ENCODE results near the gene ACY1. TPM values are rescaled to one million over a fixed set of nuclear protein-coding genes. Genes with fewer than 3 reads are reported as not detected.

ACY1 gene
- total RNA-seq, 1 donor from 2014 or later, result 14.6 TPM

- H3K4me1 ChIP-seq (ENCODE audit: control insufficient read depth in 3 of 3, insufficient read depth in 3 of 3, low read length in 3 of 3), result peaks cover 18 to 22% (median 18%) of the 10 kb centered on the region in 3 donors
- H3K9me3 ChIP-seq (ENCODE audit: control insufficient read depth in 3 of 3, low read length in 3 of 3), result no peaks in the 10 kb centered on the region
- H3K9ac ChIP-seq (ENCODE audit: low read depth in 1 of 3, low read length in 3 of 3), result no peak overlapping the region
- H3K27me3 ChIP-seq (ENCODE audit: control insufficient read depth in 3 of 3, insufficient read depth in 3 of 3, low read length in 3 of 3), result no peaks in the 10 kb centered on the region
- H3K4me3 ChIP-seq (ENCODE audit: low read length in 3 of 3), result no peak overlapping the region
- peaks cover 27 to 31% (median 31%) of the 10 kb centered on the region in 3 donors for H3K36me3 ChIP-seq (ENCODE audit: control insufficient read depth in 3 of 3, insufficient read depth in 3 of 3, low read length in 3 of 3)
- H3K27ac ChIP-seq (ENCODE audit: low read depth, low read length), result no peak overlapping the region
Measured at GRCh38 chr3:51945926-51946705, 37.2 kb upstream of the ACY1 start.

- H3K9ac ChIP-seq (ENCODE audit: low read depth in 1 of 3, low read length in 3 of 3), result no peak overlapping the region
- H3K27me3 ChIP-seq (ENCODE audit: control insufficient read depth in 3 of 3, insufficient read depth in 3 of 3, low read length in 3 of 3), result no peaks in the 10 kb centered on the region
- peaks cover 27 to 31% (median 31%) of the 10 kb centered on the region in 3 donors for H3K36me3 ChIP-seq (ENCODE audit: control insufficient read depth in 3 of 3, insufficient read depth in 3 of 3, low read length in 3 of 3)
- H3K9me3 ChIP-seq (ENCODE audit: control insufficient read depth in 3 of 3, low read length in 3 of 3), result no peaks in the 10 kb centered on the region
- no peak overlapping the region for H3K4me3 ChIP-seq (ENCODE audit: low read length in 3 of 3)
- H3K4me1 ChIP-seq (ENCODE audit: control insufficient read depth in 3 of 3, insufficient read depth in 3 of 3, low read length in 3 of 3), result peaks cover 13 to 16% (median 15%) of the 10 kb centered on the region in 3 donors
- no peak overlapping the region for H3K27ac ChIP-seq (ENCODE audit: low read depth, low read length)
Measured at GRCh38 chr3:51946796-51947195, 36.5 kb upstream of the ACY1 start.

GRCh38 chr3:51947215-51947900 lies 36.0 kb upstream of the ACY1 start:
- Histone ChIP-seq H3K4me3 (ENCODE audit: low read length in 3 of 3) (no peak overlapping the region), H3K9ac (ENCODE audit: low read depth in 1 of 3, low read length in 3 of 3) (no peak overlapping the region), H3K36me3 (ENCODE audit: control insufficient read depth in 3 of 3, insufficient read depth in 3 of 3, low read length in 3 of 3) (peaks cover 27 to 31% (median 31%) of the 10 kb centered on the region in 3 donors), H3K27me3 (ENCODE audit: control insufficient read depth in 3 of 3, insufficient read depth in 3 of 3, low read length in 3 of 3) (no peaks in the 10 kb centered on the region), H3K9me3 (ENCODE audit: control insufficient read depth in 3 of 3, low read length in 3 of 3) (no peaks in the 10 kb centered on the region), H3K27ac (ENCODE audit: low read depth, low read length) (no peak overlapping the region), H3K4me1 (ENCODE audit: control insufficient read depth in 3 of 3, insufficient read depth in 3 of 3, low read length in 3 of 3) (peaks cover 11 to 13% (median 13%) of the 10 kb centered on the region in 3 donors)

- no peak overlapping the region for H3K4me3 ChIP-seq (ENCODE audit: low read length in 3 of 3)
- H3K36me3 ChIP-seq (ENCODE audit: control insufficient read depth in 3 of 3, insufficient read depth in 3 of 3, low read length in 3 of 3), result peaks cover 27 to 31% (median 31%) of the 10 kb centered on the region in 3 donors
- H3K9me3 ChIP-seq (ENCODE audit: control insufficient read depth in 3 of 3, low read length in 3 of 3), result no peaks in the 10 kb centered on the region
- no peaks in the 10 kb centered on the region for H3K27me3 ChIP-seq (ENCODE audit: control insufficient read depth in 3 of 3, insufficient read depth in 3 of 3, low read length in 3 of 3)
- H3K4me1 ChIP-seq (ENCODE audit: control insufficient read depth in 3 of 3, insufficient read depth in 3 of 3, low read length in 3 of 3), result peaks cover 4 to 5% (median 5%) of the 10 kb centered on the region in 3 donors
- H3K27ac ChIP-seq (ENCODE audit: low read depth, low read length), result no peak overlapping the region
- H3K9ac ChIP-seq (ENCODE audit: low read depth in 1 of 3, low read length in 3 of 3), result no peak overlapping the region
Measured at GRCh38 chr3:51948016-51948580, 35.2 kb upstream of the ACY1 start.

GRCh38 chr3:51949121-51949520 lies 34.2 kb upstream of the ACY1 start:
- H3K9ac ChIP-seq (ENCODE audit: low read depth in 1 of 3, low read length in 3 of 3), result no peak overlapping the region
- H3K27me3 ChIP-seq (ENCODE audit: control insufficient read depth in 3 of 3, insufficient read depth in 3 of 3, low read length in 3 of 3), result no peaks in the 10 kb centered on the region
- no peaks in the 10 kb centered on the region for H3K9me3 ChIP-seq (ENCODE audit: control insufficient read depth in 3 of 3, low read length in 3 of 3)
- H3K4me3 ChIP-seq (ENCODE audit: low read length in 3 of 3), result no peak overlapping the region
- no peak overlapping the region for H3K27ac ChIP-seq (ENCODE audit: low read depth, low read length)
- no peaks in the 10 kb centered on the region for H3K4me1 ChIP-seq (ENCODE audit: control insufficient read depth in 3 of 3, insufficient read depth in 3 of 3, low read length in 3 of 3)
- peaks cover 25 to 31% (median 28%) of the 10 kb centered on the region in 3 donors for H3K36me3 ChIP-seq (ENCODE audit: control insufficient read depth in 3 of 3, insufficient read depth in 3 of 3, low read length in 3 of 3)

- no peak overlapping the region for H3K27ac ChIP-seq (ENCODE audit: low read depth, low read length)
- no peak overlapping the region for H3K4me3 ChIP-seq (ENCODE audit: low read length in 3 of 3)
- H3K9ac ChIP-seq (ENCODE audit: low read depth in 1 of 3, low read length in 3 of 3), result no peak overlapping the region
- no peaks in the 10 kb centered on the region for H3K27me3 ChIP-seq (ENCODE audit: control insufficient read depth in 3 of 3, insufficient read depth in 3 of 3, low read length in 3 of 3)
- no peaks in the 10 kb centered on the region for H3K9me3 ChIP-seq (ENCODE audit: control insufficient read depth in 3 of 3, low read length in 3 of 3)
- H3K4me1 ChIP-seq (ENCODE audit: control insufficient read depth in 3 of 3, insufficient read depth in 3 of 3, low read length in 3 of 3), result peaks cover 7 to 9% (median 9%) of the 10 kb centered on the region in 3 donors
- peaks cover 13 to 24% (median 16%) of the 10 kb centered on the region in 3 donors for H3K36me3 ChIP-seq (ENCODE audit: control insufficient read depth in 3 of 3, insufficient read depth in 3 of 3, low read length in 3 of 3)
Measured at GRCh38 chr3:51950899-51951298, 32.4 kb upstream of the ACY1 start.

GRCh38 chr3:51953445-51953844 lies 29.9 kb upstream of the ACY1 start:
- Histone ChIP-seq H3K4me3 (ENCODE audit: low read length in 3 of 3) (no peak overlapping the region), H3K36me3 (ENCODE audit: control insufficient read depth in 3 of 3, insufficient read depth in 3 of 3, low read length in 3 of 3) (peaks cover 10 to 18% (median 14%) of the 10 kb centered on the region in 3 donors), H3K27me3 (ENCODE audit: control insufficient read depth in 3 of 3, insufficient read depth in 3 of 3, low read length in 3 of 3) (no peaks in the 10 kb centered on the region), H3K4me1 (ENCODE audit: control insufficient read depth in 3 of 3, insufficient read depth in 3 of 3, low read length in 3 of 3) (peaks cover 11 to 19% (median 17%) of the 10 kb centered on the region in 3 donors), H3K9ac (ENCODE audit: low read depth in 1 of 3, low read length in 3 of 3) (no peak overlapping the region), H3K27ac (ENCODE audit: low read depth, low read length) (no peak overlapping the region), H3K9me3 (ENCODE audit: control insufficient read depth in 3 of 3, low read length in 3 of 3) (no peaks in the 10 kb centered on the region)

GRCh38 chr3:51954105-51954504 lies 29.2 kb upstream of the ACY1 start:
- Histone ChIP-seq H3K4me1 (ENCODE audit: control insufficient read depth in 3 of 3, insufficient read depth in 3 of 3, low read length in 3 of 3) (peaks cover 11 to 19% (median 17%) of the 10 kb centered on the region in 3 donors), H3K9ac (ENCODE audit: low read depth in 1 of 3, low read length in 3 of 3) (no peak overlapping the region), H3K27me3 (ENCODE audit: control insufficient read depth in 3 of 3, insufficient read depth in 3 of 3, low read length in 3 of 3) (no peaks in the 10 kb centered on the region), H3K4me3 (ENCODE audit: low read length in 3 of 3) (no peak overlapping the region), H3K36me3 (ENCODE audit: control insufficient read depth in 3 of 3, insufficient read depth in 3 of 3, low read length in 3 of 3) (peaks cover 11 to 22% (median 12%) of the 10 kb centered on the region in 3 donors), H3K27ac (ENCODE audit: low read depth, low read length) (no peak overlapping the region), H3K9me3 (ENCODE audit: control insufficient read depth in 3 of 3, low read length in 3 of 3) (no peaks in the 10 kb centered on the region)

- no peak overlapping the region for H3K27ac ChIP-seq (ENCODE audit: low read depth, low read length)
- H3K9ac ChIP-seq (ENCODE audit: low read depth in 1 of 3, low read length in 3 of 3), result no peak overlapping the region
- no peak overlapping the region for H3K4me3 ChIP-seq (ENCODE audit: low read length in 3 of 3)
- no peaks in the 10 kb centered on the region for H3K9me3 ChIP-seq (ENCODE audit: control insufficient read depth in 3 of 3, low read length in 3 of 3)
- peaks cover 8 to 25% (median 15%) of the 10 kb centered on the region in 3 donors for H3K36me3 ChIP-seq (ENCODE audit: control insufficient read depth in 3 of 3, insufficient read depth in 3 of 3, low read length in 3 of 3)
- no peaks in the 10 kb centered on the region for H3K27me3 ChIP-seq (ENCODE audit: control insufficient read depth in 3 of 3, insufficient read depth in 3 of 3, low read length in 3 of 3)
- peaks cover 11 to 19% (median 17%) of the 10 kb centered on the region in 3 donors for H3K4me1 ChIP-seq (ENCODE audit: control insufficient read depth in 3 of 3, insufficient read depth in 3 of 3, low read length in 3 of 3)
Measured at GRCh38 chr3:51954713-51955112, 28.6 kb upstream of the ACY1 start.

Data from skeletal muscle tissue (tissue), 4 donors.